GM12892 (cell line): ENCODE data around the gene KIAA1217.

ENCODE experiments used
- POLR2AphosphoS5 ChIP-seq: IDR thresholded peaks from 2 replicates; pipeline ENCODE4 v1.6.1; 2011; ENCODE audit warnings: low read depth, low read length, control low read depth
- TAF1 ChIP-seq: IDR thresholded peaks from 2 replicates; pipeline ENCODE4 v1.6.1; 2011; ENCODE audit warnings: low read depth, mild to moderate bottlenecking, control low read depth, low read length, borderline replicate concordance

DNA sequence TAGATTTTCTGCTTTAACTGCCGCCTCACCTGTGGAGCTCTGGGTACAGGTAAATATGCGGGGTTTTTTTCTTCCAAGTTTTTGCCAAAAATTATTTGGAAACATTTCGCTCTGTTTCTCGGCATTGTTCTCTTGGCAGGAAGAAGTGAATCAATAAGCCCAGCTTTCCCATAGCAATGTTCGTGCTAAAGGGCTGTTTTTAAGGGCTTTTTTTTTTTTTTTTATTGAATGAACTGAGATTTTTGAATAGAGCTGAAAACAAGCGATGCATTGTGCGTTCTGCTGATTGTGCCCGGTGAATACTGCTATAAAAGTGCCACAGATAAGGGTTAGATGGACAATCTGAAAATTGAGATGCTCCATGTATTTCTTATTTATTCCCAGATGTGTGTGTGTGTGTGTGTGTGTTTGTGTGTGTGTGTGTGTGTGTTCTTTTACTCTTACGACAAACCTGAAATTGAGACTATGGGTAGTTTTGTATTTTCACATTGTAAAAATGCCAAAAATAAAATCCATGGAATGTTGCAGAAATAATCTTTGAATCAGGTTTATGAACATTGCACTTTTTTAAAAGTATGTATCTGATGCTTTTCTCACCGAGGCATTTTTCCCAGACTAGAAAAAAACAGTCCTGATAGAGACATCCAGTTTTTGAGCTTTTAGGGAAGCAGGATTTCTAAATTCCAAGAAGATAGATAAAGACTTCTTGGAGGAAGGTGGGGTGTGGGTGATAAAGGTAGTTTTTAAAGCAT is 30.5 kb downstream of the KIAA1217 start:
- TF ChIP-seq POLR2AphosphoS5 (no peak), TAF1 (no peak)
